Stimulated activated CD8-positive, alpha-beta memory T cell treated with anti-CD3 and anti-CD28 coated beads, Interleukin-7, amount 100 ng/mL, for 1 hour (primary cell): ENCODE measurements around the gene TOLLIP.

Experiments used
- DNase-seq, 2 donors: peaks; one replicate each; pipeline ENCODE4 v3.0.0-alpha.2; 2020; ENCODE audit warnings: low read depth in 2 of 2

The TOLLIP gene

GRCh38 chr11:1232021-1232882 lies 77.2 kb downstream of the TOLLIP start:
- DNase-seq, result no peak

GRCh38 chr11:1231396-1232020 lies 77.9 kb downstream of the TOLLIP start:
- DNase-seq, result no peak

DNA sequence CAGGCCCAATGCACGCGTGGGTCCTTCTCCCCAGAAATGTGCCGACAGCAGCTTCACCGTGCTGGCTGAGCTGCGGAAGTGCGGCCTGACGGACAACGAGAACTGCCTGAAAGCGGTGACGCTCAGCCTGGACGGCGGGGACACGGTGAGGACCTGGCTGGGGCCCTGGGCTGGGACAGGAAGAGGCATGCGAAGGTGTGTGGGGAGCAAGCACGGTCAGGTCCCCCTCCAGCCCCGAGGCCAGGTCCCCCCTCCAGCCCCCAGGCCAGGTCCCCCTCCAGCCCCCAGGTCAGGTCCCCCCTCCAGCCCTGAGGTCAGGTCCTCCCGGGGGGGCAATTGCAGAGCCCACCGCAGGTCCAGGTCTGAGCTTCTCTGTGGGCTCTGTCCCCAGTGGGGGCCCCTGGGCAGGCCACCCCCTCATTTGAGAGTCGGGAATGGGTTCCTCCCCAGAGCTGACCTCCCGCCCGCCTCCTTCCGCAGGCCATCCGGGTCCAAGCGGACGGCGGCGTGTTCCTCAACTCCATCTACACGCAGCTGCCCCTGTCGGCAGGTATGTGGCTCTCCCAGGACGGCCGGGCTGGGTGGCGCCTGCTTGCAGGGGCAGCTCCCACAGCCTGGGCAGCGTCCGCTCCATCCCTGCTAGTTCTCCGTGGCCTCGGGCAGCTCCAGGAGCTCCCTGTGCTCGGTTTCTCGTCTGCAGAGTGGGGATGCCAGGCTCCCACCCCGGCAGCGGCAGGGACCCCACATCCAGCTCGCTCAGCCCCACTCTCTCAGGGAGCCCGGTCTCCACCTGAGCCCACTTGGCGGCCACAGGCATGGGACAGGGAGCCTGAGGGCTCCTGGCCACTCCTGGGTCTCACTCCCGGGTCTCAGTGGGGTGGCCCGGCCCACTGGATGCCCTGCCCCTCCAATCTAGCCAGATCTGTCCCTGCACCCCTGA lies 78.7 kb downstream of the TOLLIP start:
- no peak for DNase-seq

- no peak for DNase-seq
Observed at GRCh38 chr11:1230121-1230455, 79.3 kb downstream of the TOLLIP start.

- no peak for DNase-seq
Observed at GRCh38 chr11:1229471-1230120, 79.8 kb downstream of the TOLLIP start.

DNA sequence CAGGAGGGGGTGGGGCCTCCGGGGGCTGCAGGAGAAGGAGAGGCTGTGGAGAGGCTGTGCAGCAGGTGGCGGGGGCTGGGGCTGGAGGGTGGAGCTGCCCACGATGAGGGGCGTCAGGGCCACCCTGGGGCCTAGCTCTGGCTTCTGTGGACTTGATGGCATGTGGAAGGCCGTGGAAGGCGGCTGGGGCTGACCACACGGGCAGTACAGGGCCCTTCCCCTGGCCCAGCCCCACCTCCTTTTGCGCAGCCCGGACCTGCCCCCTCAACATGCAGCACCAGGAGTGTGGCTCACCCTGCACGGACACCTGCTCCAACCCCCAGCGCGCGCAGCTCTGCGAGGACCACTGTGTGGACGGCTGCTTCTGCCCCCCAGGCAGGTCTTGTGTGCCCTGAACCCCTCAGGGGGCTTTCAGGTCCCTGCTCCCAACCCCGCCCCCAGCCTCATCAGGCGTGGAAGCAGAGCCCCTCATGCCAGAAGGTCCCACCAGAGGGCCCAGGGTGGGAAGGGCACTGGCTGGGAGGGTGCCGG lies 80.4 kb downstream of the TOLLIP start:
- DNase-seq, result no peak

GRCh38 chr11:1228101-1228821 lies 81.2 kb downstream of the TOLLIP start:
- DNase-seq, result no peak

- DNase-seq, result no peak
Observed at GRCh38 chr11:1227551-1228100, 81.8 kb downstream of the TOLLIP start.

GRCh38 chr11:1226986-1227550 lies 82.4 kb downstream of the TOLLIP start:
- DNase-seq, result no peak

DNA sequence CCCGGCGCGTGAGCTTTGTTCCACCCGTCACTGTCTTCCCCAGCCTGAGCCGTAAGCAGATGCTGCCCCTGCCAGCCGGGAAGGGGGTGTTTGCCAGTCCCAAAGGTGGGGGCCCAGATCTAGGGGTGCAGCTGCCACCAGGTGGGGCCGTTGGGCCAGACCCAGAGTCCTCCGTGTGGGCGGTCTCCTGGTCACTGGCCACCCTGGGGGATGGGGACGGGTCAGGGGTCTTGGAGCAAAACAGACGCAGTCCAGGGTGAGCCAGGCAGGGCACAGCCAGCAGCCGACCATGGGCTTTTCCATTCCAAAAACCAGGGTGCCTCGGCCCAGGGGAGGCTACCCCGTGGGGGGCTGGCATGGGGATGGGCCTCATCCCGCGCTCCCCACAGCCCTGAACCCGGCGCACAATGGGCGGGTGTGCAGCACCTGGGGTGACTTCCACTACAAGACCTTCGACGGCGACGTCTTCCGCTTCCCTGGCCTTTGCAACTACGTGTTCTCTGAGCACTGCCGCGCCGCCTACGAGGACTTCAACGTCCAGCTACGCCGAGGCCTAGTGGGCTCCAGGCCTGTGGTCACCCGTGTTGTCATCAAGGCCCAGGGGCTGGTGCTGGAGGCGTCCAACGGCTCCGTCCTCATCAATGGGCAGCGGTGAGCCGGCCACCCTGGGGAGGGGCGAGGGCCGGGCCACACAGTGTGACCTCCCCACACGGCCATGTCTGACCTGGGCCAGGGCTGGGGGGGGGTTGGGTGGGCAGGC lies 83.0 kb downstream of the TOLLIP start:
- DNase-seq, result no peak

GRCh38 chr11:1225386-1226225 lies 83.8 kb downstream of the TOLLIP start:
- DNase-seq, result no peak

DNA sequence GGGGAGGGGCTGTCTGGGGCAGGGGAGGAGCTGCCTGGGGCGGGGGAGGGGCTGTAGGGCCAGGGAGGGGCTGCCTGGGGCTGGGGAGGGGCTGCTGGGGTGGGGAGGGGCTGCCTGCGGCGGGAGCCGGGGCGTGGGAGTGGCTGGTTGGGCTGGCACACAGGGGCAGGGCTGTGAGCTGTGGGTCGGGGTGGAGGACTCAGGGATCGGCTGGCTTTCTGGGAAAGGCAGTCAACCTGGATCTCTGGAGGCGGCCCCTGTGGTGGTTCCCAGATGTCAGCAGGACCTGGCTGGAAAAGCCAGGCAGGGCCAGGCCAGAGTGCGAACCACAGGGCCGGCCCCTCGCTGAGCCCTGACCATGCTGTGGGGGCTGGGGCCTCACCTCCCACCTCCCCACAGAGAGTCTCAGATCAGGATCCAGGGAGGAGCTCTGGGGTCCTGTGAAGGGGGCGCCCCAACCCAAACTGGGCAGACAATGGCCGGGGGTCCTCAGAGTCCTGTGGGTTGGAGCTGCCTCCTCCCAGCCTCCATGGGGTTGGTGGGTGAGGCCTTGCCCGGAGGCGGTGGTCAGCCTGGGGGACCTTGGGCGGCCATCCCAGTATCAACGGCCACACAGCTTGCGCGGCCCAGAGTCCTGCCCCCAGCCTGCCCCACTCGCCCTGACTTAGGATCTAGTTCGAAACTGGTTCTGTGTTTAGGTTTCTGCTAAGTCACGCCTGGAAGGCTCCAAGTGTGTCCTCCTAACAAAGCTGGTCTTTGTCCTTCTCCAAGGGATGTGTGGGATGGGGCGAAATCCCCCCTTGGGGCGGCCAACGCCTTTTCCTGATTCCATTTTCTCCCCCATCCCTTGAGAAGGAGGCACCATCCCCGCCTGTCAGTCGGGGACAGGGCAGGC lies 84.7 kb downstream of the TOLLIP start:
- DNase-seq, result no peak
